Small intestine (tissue), 16 donors: ENCODE measurements around the gene LIPJ. TPM values are rescaled to one million over a fixed set of nuclear protein-coding genes. Genes with fewer than 3 reads are reported as not detected.

Source experiments
- DNase-seq, 2 donors: peaks; one replicate each; pipeline versions ENCODE4 v3.0.0 to v3.0.0-alpha.2; 2013
- FAIRE-seq: peaks from 2 replicates; lab custom pipeline; 2012; peaks lifted over from hg19 to GRCh38; lab: Jason Lieb, UNC
- H3K27ac ChIP-seq, 3 donors: one replicate each; pipeline ENCODE4 v1.5.1; 2013; ENCODE audit warnings: low read length in 2 of 3, mild to moderate bottlenecking in 2 of 3, control low read depth in 1 of 3, inconsistent platforms in 1 of 3, low read depth in 1 of 3, moderate library complexity in 1 of 3
- H3K27me3 ChIP-seq, 3 donors: one replicate each; pipeline ENCODE4 v1.6.1; 2013; ENCODE audit warnings: low read length in 3 of 3, inconsistent platforms in 1 of 3; ENCODE audit not compliant: control insufficient read depth in 3 of 3, insufficient read depth in 3 of 3
- H3K36me3 ChIP-seq, 3 donors: one replicate each; pipeline ENCODE4 v1.6.1; 2013; ENCODE audit warnings: low read length in 3 of 3, inconsistent platforms in 1 of 3, low read depth in 1 of 3, mild to moderate bottlenecking in 1 of 3, moderate library complexity in 1 of 3; ENCODE audit not compliant: control insufficient read depth in 3 of 3, insufficient read depth in 2 of 3
- H3K4me1 ChIP-seq, 3 donors: one replicate each; pipeline ENCODE4 v1.6.1; 2013; ENCODE audit warnings: low read length in 2 of 3, inconsistent platforms in 1 of 3, low read depth in 1 of 3, mild to moderate bottlenecking in 1 of 3, moderate library complexity in 1 of 3; ENCODE audit not compliant: control insufficient read depth in 3 of 3, insufficient read depth in 2 of 3
- H3K4me3 ChIP-seq, 3 donors: one replicate each; pipeline ENCODE4 v1.5.1; 2013; ENCODE audit warnings: low read length in 3 of 3, control low read depth in 1 of 3, inconsistent platforms in 1 of 3, low read depth in 1 of 3, mild to moderate bottlenecking in 1 of 3, moderate library complexity in 1 of 3
- H3K9me3 ChIP-seq, 2 donors: one replicate each; pipeline ENCODE4 v1.6.1; 2013; ENCODE audit warnings: low read depth in 1 of 2, low read length in 1 of 2; ENCODE audit not compliant: control insufficient read depth in 2 of 2, insufficient read depth in 1 of 2
- WGBS, 3 donors: extraction: QIAGEN DNeasy Blood & Tissue Kit; methylation state at CpG; one replicate each; pipeline ENCODE4 v1.1.7; 2013; 5-methylcytosine and 5-hydroxymethylcytosine counted together
- long read RNA-seq, 10 donors: transcript quantifications; one replicate each; lab custom pipeline, GENCODE V29; 2026
- polyA plus RNA-seq, 4 donors: library from polyadenylated mRNA; stranded (reverse) in 3 of 4; unstranded in 1 of 4; fragments of 200-250 nt in 3 of 4; fragments of 120-200 nt in 1 of 4; gene quantifications; one replicate each; pipeline versions ENCODE4 v1.2.1 to v1.2.3, GENCODE V29; 2013
- donor health status: healthy with polysubstance abuse.
- donor health status: control.
- donor health status: control.
- donor health status: Bipolar disorder and iron deficiency.
- donor health status: healthy.

LIPJ gene, protein sequence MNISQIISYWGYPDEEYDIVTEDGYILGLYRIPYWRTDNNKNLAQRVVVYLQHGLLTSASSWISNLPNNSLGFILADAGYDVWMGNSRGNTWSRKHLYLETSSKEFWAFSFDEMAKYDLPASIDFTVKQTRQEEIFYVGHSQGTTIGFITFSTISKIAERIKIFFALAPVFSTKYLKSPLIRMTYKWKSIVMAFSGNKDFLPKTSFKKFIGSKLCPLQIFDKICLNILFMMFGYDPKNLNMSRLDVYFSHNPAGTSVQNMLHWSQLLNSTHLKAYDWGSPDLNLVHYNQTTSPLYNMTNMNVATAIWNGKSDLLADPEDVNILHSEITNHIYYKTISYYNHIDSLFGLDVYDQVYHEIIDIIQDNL
- under 1 TPM in 2 of 4 donors, not detected in 2; 0.10 to 0.31 TPM for polyA plus RNA-seq
- long read RNA-seq, donor 1 = 0 reads
- long read RNA-seq, donor 2 = 0 reads
- long read RNA-seq, donor 3 = 0 reads
- long read RNA-seq, donor 4 = 0 reads
- long read RNA-seq, donor 5 = 0 reads
- long read RNA-seq, donor 6 = 0 reads
- long read RNA-seq, donor 7 = 0 reads
- long read RNA-seq, donor 8 = 0 reads
- long read RNA-seq, donor 9 = 0 reads
- long read RNA-seq, donor 10 = 0 reads

DNA sequence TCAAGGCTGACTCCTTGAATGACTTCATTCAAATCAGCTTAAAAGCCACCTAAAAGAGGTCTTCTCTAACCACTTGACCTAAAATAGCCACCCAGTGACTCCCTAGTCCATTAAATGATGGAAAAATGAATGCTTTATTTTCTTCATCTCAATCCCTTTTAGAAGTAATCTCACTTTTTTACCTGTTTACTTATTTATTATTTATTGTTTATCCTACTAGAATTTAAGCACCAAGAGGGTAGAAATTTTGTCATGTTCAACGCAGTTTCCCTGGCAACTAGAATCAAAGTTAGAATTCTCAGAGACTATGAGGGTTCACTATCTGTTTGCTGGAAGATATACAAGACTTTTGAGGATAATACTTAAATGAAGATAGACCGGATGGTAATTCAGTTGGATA is at the start of gene LIPJ:
Gene LIPJ, plus strand, starts transcription at position 301 of the 400 bp plus-strand sequence. CDS start 3,926 bp downstream, outside the sequence.
- Histone ChIP-seq H3K4me1 (no peaks in the 10 kb centered on the region), H3K4me3 (no peak within 1 kb of the TSS), H3K36me3 (no peaks in the 10 kb centered on the region), H3K9me3 (peaks cover 0 to 2% of the 10 kb centered on the region in 2 donors), H3K27ac (no peak within 1 kb of the TSS), H3K27me3 (no peaks in the 10 kb centered on the region)
- DNase-seq (no peak), FAIRE-seq (no peak)
- WGBS, 3 donors = 90 to 99% (median 91%) methylated on average over 2 of the region's 2 CpGs

DNA sequence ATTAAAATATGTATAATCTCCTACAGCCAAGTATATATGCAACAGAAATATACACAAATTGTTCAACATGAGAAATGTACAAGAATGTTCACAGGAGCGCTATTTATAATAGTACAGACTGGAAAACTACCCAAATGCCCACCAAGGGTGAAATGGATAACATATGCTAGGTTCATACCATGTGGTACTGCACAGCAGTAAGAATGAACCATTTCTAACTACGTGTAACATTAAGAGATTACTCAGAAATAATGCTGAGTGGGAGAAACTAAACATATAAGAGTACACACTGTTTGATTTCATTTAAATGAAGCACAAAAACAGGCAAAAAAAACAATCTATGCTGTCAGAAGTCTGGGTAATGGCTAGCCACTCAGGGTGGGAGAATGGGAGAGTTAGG is 49.2 kb upstream of the LIPJ start:
- Histone ChIP-seq H3K27ac (no peak overlapping the region), H3K9me3 (no peaks in the 10 kb centered on the region), H3K4me1 (no peaks in the 10 kb centered on the region), H3K4me3 (no peak overlapping the region), H3K27me3 (no peaks in the 10 kb centered on the region), H3K36me3 (no peaks in the 10 kb centered on the region)
- DNase-seq (no peak), FAIRE-seq (no peak)
- 87 to 90% (median 88%) methylated on average over 2 of the region's 2 CpGs for WGBS, 3 donors

DNA sequence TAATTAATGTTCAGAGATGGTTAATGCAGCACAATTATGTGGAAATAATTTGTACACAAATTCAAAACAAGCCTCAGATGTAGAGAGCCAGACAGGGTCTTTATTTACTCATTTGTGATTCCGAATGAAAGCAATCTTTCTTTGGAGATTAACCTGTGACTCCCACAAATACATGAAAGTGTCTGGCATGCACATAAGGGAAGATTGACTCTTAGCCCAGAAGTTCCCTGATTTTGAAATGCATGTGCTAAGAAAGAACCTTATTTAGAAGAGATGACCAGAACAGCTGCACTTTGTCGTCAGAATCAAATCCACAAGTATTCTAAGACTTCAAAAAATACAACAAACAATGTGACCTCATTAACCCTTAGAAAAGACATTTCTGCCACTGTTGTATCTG is 48.5 kb upstream of the LIPJ start:
- FAIRE-seq (no peak), DNase-seq (no peak)
- Histone ChIP-seq H3K4me1 (no peaks in the 10 kb centered on the region), H3K4me3 (no peak overlapping the region), H3K36me3 (no peaks in the 10 kb centered on the region), H3K27ac (no peak overlapping the region), H3K9me3 (no peaks in the 10 kb centered on the region), H3K27me3 (no peaks in the 10 kb centered on the region)
- 39 to 75% (median 41%) methylated on average over 2 of the region's 2 CpGs for WGBS, 3 donors

DNA sequence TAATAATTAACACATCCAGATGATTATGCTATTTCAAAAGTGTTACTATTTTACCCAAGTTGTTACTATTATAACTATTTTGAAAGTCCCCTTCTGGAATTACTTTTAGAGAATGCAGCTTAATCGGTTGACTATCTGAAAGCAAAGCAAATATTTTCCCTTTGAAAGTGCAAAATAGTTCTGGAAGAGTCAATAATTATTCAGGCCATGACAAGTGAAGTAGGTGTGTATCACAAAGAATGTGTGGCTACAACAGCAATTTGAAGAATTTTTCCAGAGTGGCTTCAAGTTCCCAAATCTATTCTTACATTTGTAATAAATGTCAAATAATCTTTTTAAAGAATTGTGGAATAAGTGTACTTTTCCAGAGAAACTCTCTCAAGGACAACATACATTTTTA is 46.2 kb upstream of the LIPJ start:
- H3K27ac ChIP-seq = no peak overlapping the region
- H3K36me3 ChIP-seq = no peaks in the 10 kb centered on the region
- no peak for DNase-seq
- no peaks in the 10 kb centered on the region for H3K9me3 ChIP-seq
- H3K4me3 ChIP-seq = no peak overlapping the region
- 70 to 79% (median 72%) methylated on average over 1 of the region's 1 CpG for WGBS, 3 donors
- FAIRE-seq = no peak
- no peaks in the 10 kb centered on the region for H3K27me3 ChIP-seq
- no peaks in the 10 kb centered on the region for H3K4me1 ChIP-seq

DNA sequence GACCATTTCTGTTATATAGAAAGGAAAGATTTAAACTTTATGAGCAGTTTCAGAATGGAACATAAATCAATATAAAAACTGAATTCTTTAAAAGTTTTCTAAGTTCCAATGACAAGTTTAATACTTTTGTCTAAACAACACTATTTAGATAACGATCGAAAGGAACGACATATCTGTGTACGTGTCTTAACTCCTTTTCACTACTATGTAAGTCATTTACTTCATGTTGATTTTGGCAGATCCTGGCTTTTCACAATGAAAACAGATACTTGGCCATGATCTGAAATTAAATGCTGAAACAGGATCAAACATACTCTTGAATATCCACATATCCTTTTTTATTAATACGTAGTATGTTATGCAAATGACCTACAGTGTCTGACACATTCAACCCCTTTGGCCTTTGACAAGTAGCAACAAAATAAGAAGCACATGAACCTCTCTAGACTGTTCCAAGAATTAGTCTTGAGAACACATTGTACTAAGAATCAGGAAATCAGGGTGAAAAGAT is 45.4 kb upstream of the LIPJ start:
- Histone ChIP-seq H3K4me1 (no peaks in the 10 kb centered on the region), H3K27me3 (no peaks in the 10 kb centered on the region), H3K36me3 (no peaks in the 10 kb centered on the region), H3K27ac (no peak overlapping the region), H3K4me3 (no peak overlapping the region), H3K9me3 (no peaks in the 10 kb centered on the region)
- 81 to 92% (median 83%) methylated on average over 5 of the region's 5 CpGs for WGBS, 3 donors
- DNase-seq = no peak
- FAIRE-seq = no peak

DNA sequence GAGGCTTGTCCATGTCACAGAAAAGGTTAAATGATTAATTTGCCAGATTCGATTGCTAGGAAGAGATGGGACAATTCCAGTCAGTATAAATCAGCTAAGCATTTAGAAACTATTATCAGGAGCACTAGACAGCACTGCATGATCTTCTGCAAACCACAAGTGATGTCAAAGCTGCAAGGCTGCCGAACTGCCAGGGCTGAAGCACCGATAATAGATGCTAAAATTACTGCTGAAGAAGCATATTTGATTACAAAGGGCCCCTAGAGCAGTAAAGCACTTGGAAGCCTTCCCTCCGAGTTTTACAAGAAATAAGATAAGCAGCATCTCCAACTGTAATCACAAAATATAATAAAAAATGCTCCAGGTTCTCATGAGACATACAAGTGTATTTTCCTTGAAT is 44.0 kb upstream of the LIPJ start:
- H3K9me3 ChIP-seq = no peaks in the 10 kb centered on the region
- DNase-seq (no peak), FAIRE-seq (no peak)
- H3K4me1 ChIP-seq = no peaks in the 10 kb centered on the region
- no peaks in the 10 kb centered on the region for H3K36me3 ChIP-seq
- no peak overlapping the region for H3K4me3 ChIP-seq
- 63 to 73% (median 63%) methylated on average over 4 of the region's 4 CpGs for WGBS, 3 donors
- no peak overlapping the region for H3K27ac ChIP-seq
- H3K27me3 ChIP-seq = no peaks in the 10 kb centered on the region

DNA sequence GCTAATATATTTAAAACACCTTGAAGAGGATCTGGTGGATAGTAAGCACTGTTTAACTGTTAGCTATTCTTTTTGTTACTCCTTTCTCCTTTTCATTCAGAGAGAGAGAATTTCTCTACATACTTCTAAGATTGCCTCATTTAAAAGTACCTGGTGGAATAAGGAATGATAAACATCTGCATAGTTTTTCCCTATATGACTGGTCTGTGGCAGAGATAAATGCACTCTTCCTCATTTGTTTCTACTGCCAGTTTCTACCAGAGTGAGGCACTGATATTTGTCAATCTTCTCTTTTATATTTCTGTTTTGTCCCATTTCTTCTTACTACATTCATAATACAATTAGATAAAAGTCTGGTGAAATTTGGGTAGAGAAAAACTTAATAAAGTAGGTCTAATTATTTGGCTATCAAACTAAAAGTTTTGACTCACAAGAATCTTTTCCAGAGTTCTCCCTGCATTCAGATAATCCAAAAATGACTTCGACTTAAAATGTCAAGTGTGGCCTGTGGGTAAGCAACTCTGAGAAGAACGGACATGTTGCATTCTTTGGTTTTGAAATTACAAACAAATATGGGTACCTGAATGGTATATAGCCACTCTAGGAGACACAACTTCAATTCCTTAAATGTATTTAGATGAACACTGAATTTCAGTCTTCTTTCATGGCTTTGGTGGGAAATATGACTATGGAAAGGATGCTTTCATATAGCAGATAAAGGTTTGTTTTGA is 42.3 kb upstream of the LIPJ start:
- Histone ChIP-seq H3K27ac (no peak overlapping the region), H3K4me1 (no peaks in the 10 kb centered on the region), H3K36me3 (no peaks in the 10 kb centered on the region), H3K27me3 (no peaks in the 10 kb centered on the region), H3K9me3 (no peaks in the 10 kb centered on the region), H3K4me3 (no peak overlapping the region)
- FAIRE-seq = no peak
- 85 to 91% (median 90%) methylated on average over 2 of the region's 2 CpGs for WGBS, 3 donors
- no peak for DNase-seq

DNA sequence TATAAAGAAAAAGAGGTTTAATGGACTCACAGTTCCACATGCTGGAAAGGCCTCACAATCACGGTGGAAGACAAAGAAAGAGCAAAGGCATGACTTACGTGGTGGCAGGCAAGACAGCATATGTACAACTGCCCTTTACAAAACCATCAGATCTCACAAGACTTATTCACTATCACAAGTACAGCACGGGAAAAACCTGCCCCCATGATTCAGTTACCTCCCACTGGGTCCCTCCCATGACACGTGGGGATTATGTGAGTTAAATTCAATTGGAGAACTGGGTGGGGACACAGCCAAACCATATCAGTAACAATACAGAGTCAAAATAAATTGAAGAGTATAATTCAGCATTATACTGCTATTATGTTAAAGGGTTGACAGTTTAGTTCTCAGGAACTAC is 41.2 kb upstream of the LIPJ start:
- Histone ChIP-seq H3K9me3 (no peaks in the 10 kb centered on the region), H3K4me3 (no peak overlapping the region), H3K27ac (no peak overlapping the region), H3K36me3 (no peaks in the 10 kb centered on the region), H3K27me3 (no peaks in the 10 kb centered on the region), H3K4me1 (no peaks in the 10 kb centered on the region)
- DNase-seq (no peak), FAIRE-seq (no peak)
- WGBS, 3 donors = 75 to 86% (median 76%) methylated on average over 4 of the region's 4 CpGs
